MM.1S (cell line): Measurements from ENCODE around the gene ARMC9.

Experiments used
- CTCF ChIP-seq: fragments of 300-600 bp; sonication (generic); IDR thresholded peaks from 2 replicates; pipeline ENCODE4 v1.5.1; 2016; ENCODE audit warnings: antibody characterized with exemption, low read length, mixed read lengths
- EZH2 ChIP-seq: fragments of 300-600 bp; sonication (generic); optimal IDR thresholded peaks from 2 replicates; pipeline ENCODE3; 2017; ENCODE audit warnings: low read depth, mild to moderate bottlenecking, antibody characterized with exemption, low read length, mixed read lengths
- EZH2phosphoT487 ChIP-seq: fragments of 300-600 bp; sonication (generic); IDR thresholded peaks from 2 replicates; pipeline ENCODE4 v1.6.1; 2018; ENCODE audit warnings: antibody characterized with exemption, low read length

GRCh38 chr2:231300020-231300721, 101.7 kb downstream of the ARMC9 start:
- TF ChIP-seq CTCF: no peak
- TF ChIP-seq EZH2: no peak
- no peak for TF ChIP-seq EZH2phosphoT487
